Tongue (tissue), 2 donors: ENCODE data around the gene ZBED1. TPM values are rescaled to one million over a fixed set of nuclear protein-coding genes. Genes with fewer than 3 reads are reported as not detected.

Experiments used
- DNase-seq: peaks from one replicate; pipeline ENCODE4 v3.0.0-alpha.2; 2015
- total RNA-seq: library from RNA; depleted of rRNA; stranded (reverse); fragments of >200 nt; gene quantifications from one replicate; pipeline ENCODE4 v1.2.3, GENCODE V29; 2014

The ZBED1 gene
- total RNA-seq, 1 donor from 2014 or later = 33.6 TPM

DNA sequence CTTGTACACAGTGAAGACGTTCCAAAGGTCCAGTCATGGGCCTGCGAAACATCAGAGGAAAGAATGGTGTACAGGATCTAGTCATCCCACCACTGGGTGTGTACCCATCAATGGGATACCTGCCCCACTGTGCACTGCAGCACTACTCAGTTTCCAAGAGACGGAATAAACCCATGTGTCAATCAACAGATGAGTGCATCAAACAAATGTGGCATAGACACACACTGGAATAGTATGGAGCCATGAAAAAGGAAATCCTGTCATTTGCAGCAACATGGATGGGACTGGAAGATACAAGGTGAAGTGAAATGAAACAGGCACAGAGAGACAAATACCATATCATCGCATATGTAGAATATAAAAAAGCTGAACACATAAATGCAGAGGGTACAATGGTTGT, 48.0 kb downstream of the ZBED1 start:
- no peak for DNase-seq

DNA sequence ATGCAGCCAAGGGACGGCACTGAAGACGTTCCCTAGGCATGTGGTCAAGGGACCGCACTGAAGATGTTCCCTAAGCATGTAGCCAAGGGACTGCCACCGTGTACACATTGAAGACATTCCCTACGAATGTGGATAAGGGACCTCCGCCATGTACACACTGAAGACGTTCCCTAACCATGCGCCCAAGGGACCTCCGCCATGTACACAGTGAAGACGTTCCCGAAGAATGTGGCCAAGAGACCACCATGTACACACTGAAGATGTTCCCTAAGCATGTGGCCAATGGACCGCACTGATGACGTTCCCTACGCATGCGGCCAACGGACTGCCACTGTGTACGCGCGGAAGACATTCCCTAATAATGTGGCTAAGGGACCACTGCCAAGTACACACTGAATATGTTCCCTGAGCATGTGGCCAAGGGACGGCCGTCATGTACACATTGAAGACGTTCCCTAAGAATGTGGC, 48.4 kb downstream of the ZBED1 start:
- no peak for DNase-seq

- peak; percentile 50 for DNase-seq
These were observed 49.1 kb downstream of the ZBED1 start for GRCh38 chrX:2451501-2452316.

DNA sequence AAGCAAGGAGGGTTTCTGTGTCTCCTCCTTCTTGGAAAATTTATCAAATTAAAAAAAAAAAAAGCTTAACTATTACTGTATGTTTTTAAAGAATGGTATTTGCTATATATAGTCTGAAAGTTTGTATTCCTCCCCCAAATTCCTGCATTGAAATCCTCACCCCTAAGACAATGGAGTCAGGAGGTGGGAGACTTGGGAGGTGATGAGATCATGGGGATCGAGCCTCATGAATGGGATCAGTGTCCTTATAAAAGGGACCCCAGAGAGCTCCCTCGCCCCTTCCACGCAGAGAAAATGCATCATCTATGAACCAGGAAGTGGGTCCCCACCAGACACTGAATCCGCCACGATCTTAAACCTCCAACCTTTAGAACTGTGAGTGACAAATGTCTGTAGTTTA, 50.1 kb downstream of the ZBED1 start:
- no peak for DNase-seq

DNA sequence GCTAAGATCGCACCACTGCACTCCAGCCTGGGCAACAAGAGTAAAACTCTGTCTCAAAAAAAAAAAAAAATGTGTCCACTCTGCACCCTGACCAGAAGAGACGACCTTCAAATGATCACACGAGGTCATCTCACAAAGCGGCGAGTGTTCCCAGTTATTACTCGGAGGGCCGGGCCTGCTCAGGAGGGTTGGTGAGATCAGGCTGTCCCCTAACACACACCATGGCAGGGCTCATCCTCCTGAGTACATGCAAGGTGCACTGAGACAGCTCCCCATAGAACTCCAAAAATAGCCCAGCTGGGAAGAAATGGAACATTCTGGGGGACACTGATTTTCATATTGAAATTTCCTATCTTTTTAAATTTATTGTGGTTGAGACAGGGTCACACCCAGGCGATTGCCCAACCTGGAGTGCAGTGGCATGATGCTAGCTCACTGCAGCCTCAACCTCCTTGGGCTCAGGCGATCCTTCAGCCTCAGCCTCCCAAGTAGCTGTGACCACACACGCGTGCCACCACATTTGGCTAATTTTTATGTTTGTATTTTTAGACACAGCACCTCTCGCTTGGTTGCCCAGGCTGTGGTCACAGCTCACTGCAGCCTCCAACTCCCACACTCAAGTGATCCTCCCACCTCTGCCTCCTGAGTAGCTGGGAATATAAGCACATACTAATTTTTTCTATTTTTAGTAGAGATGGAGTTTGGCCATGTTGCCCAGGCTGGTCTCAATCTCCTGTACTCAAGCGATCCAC, 51.5 kb downstream of the ZBED1 start:
- DNase-seq = no peak

- DNase-seq = no peak
These were observed 53.3 kb downstream of the ZBED1 start for GRCh38 chrX:2447484-2447883.

- DNase-seq = no peak
These were observed 54.0 kb downstream of the ZBED1 start for GRCh38 chrX:2446815-2447214.

- no peak for DNase-seq
These were observed 54.8 kb downstream of the ZBED1 start for GRCh38 chrX:2445662-2446623.

DNA sequence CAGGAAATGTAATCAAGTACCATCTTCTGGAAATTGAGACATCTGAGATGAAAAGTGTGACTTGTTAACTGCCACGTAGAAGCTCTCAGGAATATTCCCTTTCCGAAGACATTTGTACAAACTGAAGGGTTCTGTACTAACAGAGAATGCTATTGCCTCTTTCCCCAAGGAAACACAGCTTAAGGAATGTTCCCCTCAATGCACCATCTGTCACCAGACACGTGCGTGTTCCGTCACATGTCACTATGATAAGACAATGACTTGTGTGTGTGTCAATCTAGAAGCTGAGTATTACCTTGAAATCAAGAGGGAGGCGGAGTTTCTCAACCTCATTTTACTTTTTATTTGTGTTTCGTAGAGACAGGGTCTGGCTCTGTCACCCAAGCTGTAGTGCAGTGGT, 58.1 kb downstream of the ZBED1 start:
- DNase-seq = no peak

DNA sequence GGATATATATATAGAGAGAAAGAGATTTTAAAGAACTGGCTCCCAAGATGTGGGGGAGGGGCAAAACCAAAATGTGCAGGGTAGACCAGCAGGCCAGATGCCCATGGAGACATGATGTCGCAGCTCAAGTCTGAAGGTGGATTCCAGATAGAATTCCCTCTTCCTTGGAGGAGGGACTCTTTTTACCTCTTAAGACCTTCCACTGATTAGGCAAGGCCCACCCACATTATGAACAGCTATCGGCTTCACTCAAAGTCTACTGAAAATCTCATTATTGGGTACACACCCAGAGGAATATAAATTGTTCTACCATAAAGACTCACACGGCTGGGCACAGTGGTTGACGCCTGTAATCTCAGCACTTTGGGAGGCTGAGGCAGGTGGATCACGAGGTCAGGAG, 59.3 kb downstream of the ZBED1 start:
- no peak for DNase-seq

- no peak for DNase-seq
These were observed 61.2 kb downstream of the ZBED1 start for GRCh38 chrX:2439613-2440012.

Other genes with a start within 250 kb of the ZBED1 start
- 23.9 TPM for gene DHRSX, start within 50 bp of the ZBED1 start, total RNA-seq
- gene CD99, start 190.3 kb upstream of the ZBED1 start, total RNA-seq = 102 TPM